ENCODE results near the gene SPATA20. TPM values are rescaled to one million over a fixed set of nuclear protein-coding genes. Genes with fewer than 3 reads are reported as not detected.
A peak's percentile ranks its signal among the peaks of the same experiment; 100 is the strongest.

SPATA20 gene
- total and polyA plus RNA-seq, 2 of the 13 experiments (the other 11 are each of a cell fraction or from before 2014, with no cell fraction given): 36.1 to 64.8 TPM

DNA sequence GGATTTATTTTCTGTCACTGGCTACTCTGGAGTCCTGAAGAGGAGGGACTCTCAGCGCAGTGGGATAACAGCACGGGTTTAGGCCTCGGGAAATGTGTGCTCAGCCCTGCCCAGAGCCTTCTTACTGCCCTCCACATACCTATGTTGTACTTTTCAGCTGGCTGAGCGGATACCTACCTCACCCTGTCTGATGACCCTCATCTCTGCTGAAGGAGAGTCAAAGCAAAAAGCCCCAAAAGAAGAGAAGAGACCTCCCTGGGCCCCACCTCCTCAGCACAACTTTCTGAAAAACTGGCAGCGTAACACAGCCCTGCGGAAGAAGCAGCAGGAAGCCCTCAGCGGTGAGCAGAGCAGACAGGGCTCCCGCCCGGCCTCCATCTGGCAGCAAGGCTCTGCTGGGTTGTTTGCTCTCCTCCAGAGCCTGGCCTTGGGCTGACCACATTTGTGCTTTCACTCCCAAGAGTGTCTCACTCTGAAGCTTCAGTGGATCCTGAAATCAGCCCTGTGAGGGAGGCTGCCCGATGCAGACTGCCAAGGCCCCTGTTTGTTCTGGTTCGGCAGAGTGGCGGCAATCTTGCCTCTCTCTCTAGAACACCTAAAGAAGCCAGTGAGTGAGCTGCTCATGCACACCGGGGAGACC, 28.5 kb upstream of the SPATA20 start (continued):
- no peak for TF ChIP-seq MEIS2 (CRISPR knock-in tag; IDR thresholded peaks at IDR 0.05)
- TF ChIP-seq NPAS2 (CRISPR knock-in tag; IDR thresholded peaks at IDR 0.05; ENCODE audit: borderline replicate concordance): no peak
- TF ChIP-seq, protein P1, sequence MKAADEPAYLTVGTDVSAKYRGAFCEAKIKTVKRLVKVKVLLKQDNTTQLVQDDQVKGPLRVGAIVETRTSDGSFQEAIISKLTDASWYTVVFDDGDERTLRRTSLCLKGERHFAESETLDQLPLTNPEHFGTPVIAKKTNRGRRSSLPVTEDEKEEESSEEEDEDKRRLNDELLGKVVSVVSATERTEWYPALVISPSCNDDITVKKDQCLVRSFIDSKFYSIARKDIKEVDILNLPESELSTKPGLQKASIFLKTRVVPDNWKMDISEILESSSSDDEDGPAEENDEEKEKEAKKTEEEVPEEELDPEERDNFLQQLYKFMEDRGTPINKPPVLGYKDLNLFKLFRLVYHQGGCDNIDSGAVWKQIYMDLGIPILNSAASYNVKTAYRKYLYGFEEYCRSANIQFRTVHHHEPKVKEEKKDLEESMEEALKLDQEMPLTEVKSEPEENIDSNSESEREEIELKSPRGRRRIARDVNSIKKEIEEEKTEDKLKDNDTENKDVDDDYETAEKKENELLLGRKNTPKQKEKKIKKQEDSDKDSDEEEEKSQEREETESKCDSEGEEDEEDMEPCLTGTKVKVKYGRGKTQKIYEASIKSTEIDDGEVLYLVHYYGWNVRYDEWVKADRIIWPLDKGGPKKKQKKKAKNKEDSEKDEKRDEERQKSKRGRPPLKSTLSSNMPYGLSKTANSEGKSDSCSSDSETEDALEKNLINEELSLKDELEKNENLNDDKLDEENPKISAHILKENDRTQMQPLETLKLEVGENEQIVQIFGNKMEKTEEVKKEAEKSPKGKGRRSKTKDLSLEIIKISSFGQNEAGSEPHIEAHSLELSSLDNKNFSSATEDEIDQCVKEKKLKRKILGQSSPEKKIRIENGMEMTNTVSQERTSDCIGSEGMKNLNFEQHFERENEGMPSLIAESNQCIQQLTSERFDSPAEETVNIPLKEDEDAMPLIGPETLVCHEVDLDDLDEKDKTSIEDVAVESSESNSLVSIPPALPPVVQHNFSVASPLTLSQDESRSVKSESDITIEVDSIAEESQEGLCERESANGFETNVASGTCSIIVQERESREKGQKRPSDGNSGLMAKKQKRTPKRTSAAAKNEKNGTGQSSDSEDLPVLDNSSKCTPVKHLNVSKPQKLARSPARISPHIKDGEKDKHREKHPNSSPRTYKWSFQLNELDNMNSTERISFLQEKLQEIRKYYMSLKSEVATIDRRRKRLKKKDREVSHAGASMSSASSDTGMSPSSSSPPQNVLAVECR (CRISPR knock-in tag; IDR thresholded peaks at IDR 0.05; ENCODE audit: borderline replicate concordance): peak; percentile 42; the same call in 1 of the 2 replicates
- TF ChIP-seq, protein P2, sequence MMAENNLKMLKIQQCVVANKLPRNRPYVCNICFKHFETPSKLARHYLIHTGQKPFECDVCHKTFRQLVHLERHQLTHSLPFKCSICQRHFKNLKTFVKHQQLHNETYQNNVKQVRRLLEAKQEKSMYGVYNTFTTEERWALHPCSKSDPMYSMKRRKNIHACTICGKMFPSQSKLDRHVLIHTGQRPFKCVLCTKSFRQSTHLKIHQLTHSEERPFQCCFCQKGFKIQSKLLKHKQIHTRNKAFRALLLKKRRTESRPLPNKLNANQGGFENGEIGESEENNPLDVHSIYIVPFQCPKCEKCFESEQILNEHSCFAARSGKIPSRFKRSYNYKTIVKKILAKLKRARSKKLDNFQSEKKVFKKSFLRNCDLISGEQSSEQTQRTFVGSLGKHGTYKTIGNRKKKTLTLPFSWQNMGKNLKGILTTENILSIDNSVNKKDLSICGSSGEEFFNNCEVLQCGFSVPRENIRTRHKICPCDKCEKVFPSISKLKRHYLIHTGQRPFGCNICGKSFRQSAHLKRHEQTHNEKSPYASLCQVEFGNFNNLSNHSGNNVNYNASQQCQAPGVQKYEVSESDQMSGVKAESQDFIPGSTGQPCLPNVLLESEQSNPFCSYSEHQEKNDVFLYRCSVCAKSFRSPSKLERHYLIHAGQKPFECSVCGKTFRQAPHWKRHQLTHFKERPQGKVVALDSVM (CRISPR knock-in tag; IDR thresholded peaks at IDR 0.05): peak; percentile 62; the same call in 1 of the 2 replicates
- no peak for TF ChIP-seq ZNF83 (CRISPR knock-in tag; IDR thresholded peaks at IDR 0.05; ENCODE audit: borderline replicate concordance)
- 0 out of 2 replicates have a peak, but pooled peaks have one; percentile 29 for TF ChIP-seq ZNF263 (CRISPR knock-in tag; IDR thresholded peaks at IDR 0.05)
- no peak for TF ChIP-seq SYNCRIP (IDR thresholded peaks at IDR 0.05; ENCODE audit: insufficient read depth, low read depth, low read length)
- TF ChIP-seq MTF2 (CRISPR knock-in tag; IDR thresholded peaks at IDR 0.05; ENCODE audit: borderline replicate concordance): no peak
- no peak for TF ChIP-seq ZNF30 (CRISPR knock-in tag; IDR thresholded peaks at IDR 0.05)
- TF ChIP-seq, protein P3, sequence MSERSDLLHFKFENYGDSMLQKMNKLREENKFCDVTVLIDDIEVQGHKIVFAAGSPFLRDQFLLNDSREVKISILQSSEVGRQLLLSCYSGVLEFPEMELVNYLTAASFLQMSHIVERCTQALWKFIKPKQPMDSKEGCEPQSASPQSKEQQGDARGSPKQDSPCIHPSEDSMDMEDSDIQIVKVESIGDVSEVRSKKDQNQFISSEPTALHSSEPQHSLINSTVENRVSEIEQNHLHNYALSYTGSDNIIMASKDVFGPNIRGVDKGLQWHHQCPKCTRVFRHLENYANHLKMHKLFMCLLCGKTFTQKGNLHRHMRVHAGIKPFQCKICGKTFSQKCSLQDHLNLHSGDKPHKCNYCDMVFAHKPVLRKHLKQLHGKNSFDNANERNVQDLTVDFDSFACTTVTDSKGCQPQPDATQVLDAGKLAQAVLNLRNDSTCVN (CRISPR knock-in tag; IDR thresholded peaks at IDR 0.05; ENCODE audit: borderline replicate concordance): 0 out of 2 replicates have a peak, but pooled peaks have one; percentile 23
- TF ChIP-seq, protein P4, sequence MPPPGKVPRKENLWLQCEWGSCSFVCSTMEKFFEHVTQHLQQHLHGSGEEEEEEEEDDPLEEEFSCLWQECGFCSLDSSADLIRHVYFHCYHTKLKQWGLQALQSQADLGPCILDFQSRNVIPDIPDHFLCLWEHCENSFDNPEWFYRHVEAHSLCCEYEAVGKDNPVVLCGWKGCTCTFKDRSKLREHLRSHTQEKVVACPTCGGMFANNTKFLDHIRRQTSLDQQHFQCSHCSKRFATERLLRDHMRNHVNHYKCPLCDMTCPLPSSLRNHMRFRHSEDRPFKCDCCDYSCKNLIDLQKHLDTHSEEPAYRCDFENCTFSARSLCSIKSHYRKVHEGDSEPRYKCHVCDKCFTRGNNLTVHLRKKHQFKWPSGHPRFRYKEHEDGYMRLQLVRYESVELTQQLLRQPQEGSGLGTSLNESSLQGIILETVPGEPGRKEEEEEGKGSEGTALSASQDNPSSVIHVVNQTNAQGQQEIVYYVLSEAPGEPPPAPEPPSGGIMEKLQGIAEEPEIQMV (CRISPR knock-in tag; IDR thresholded peaks at IDR 0.05; ENCODE audit: low read depth): peak; percentile 51; the same call in 1 of the 2 replicates
- TF ChIP-seq, protein P5, sequence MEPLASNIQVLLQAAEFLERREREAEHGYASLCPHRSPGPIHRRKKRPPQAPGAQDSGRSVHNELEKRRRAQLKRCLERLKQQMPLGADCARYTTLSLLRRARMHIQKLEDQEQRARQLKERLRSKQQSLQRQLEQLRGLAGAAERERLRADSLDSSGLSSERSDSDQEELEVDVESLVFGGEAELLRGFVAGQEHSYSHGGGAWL (CRISPR knock-in tag; IDR thresholded peaks at IDR 0.05): no peak
- TF ChIP-seq TMF1 (CRISPR knock-in tag; IDR thresholded peaks at IDR 0.05; ENCODE audit: low read depth): no peak
- TF ChIP-seq, protein P6, sequence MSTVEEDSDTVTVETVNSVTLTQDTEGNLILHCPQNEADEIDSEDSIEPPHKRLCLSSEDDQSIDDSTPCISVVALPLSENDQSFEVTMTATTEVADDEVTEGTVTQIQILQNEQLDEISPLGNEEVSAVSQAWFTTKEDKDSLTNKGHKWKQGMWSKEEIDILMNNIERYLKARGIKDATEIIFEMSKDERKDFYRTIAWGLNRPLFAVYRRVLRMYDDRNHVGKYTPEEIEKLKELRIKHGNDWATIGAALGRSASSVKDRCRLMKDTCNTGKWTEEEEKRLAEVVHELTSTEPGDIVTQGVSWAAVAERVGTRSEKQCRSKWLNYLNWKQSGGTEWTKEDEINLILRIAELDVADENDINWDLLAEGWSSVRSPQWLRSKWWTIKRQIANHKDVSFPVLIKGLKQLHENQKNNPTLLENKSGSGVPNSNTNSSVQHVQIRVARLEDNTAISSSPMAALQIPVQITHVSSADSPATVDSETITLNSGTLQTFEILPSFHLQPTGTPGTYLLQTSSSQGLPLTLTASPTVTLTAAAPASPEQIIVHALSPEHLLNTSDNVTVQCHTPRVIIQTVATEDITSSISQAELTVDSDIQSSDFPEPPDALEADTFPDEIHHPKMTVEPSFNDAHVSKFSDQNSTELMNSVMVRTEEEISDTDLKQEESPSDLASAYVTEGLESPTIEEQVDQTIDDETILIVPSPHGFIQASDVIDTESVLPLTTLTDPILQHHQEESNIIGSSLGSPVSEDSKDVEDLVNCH (CRISPR knock-in tag; IDR thresholded peaks at IDR 0.05): no peak
- peak; percentile 23; the same call in 1 of the 2 replicates for TF ChIP-seq MIER3 (CRISPR knock-in tag; IDR thresholded peaks at IDR 0.05; ENCODE audit: borderline replicate concordance)

Data from HepG2 (cell line).